Left lung (tissue), 10 donors: ENCODE data around the gene DRAXIN. TPM values are rescaled to one million over a fixed set of nuclear protein-coding genes. Genes with fewer than 3 reads are reported as not detected.

Experiments
- ATAC-seq: fragments of 200-7000 bp; cut with Tn5 transposase; one replicate; pipeline ENCODE4 v1.9.1; 2020; ENCODE audit warnings: moderate library complexity
- DNase-seq, 4 donors: peaks; one replicate each; pipeline ENCODE4 v3.0.0-alpha.2; 2013 to 2020
- H3K27ac ChIP-seq, 2 donors: fragments of 200-600 bp; sonication (generic) in 1 of 2; one replicate each; pipeline versions ENCODE4 v1.5.0 to v1.8.0; 2020 to 2021
- H3K27me3 ChIP-seq, 2 donors: fragments of 200-600 bp; sonication (generic) in 1 of 2; one replicate each; pipeline versions ENCODE4 v1.5.0 to v1.8.0; 2020 to 2021
- H3K36me3 ChIP-seq, 2 donors: fragments of 200-600 bp; sonication (generic) in 1 of 2; one replicate each; pipeline versions ENCODE4 v1.5.0 to v1.8.0; 2020 to 2021
- H3K4me1 ChIP-seq, 2 donors: fragments of 200-600 bp; one replicate each; pipeline ENCODE4 v1.8.0; 2021
- H3K4me3 ChIP-seq, 2 donors: fragments of 200-600 bp; sonication (generic) in 1 of 2; one replicate each; pipeline versions ENCODE4 v1.5.0 to v1.8.0; 2020 to 2021; ENCODE audit warnings: mild to moderate bottlenecking in 1 of 2
- H3K9me3 ChIP-seq, 2 donors: fragments of 200-600 bp; sonication (generic) in 1 of 2; one replicate each; pipeline versions ENCODE4 v1.5.0 to v1.8.0; 2020 to 2021
- intact Hi-C, 2 donors: fragments of 100-400 bp; cut with DNase I; formaldehyde crosslinking; loops; one replicate each; pipeline versions ENCODE4 v1.11.2 to v1.14.2; 2022
- polyA plus RNA-seq, 6 donors: library from polyadenylated mRNA; unstranded; fragments of 120-200 nt; gene quantifications; one replicate each; pipeline ENCODE4 v1.2.1, GENCODE V29; 2013; ENCODE audit not compliant: insufficient read length in 6 of 6
- total RNA-seq, 2 donors: library from RNA; stranded (reverse); fragmentation: NEBNext Ultra II Directional; extraction: Animal tissue kit (Norgen Biotek cat#: 25700); gene quantifications; one replicate each; pipeline ENCODE4 v1.2.1, GENCODE V29; 2021
- TF ChIP-seq, protein P1 (sequence below), 2 donors: fragments of 200-600 bp; sonication (generic) in 1 of 2; IDR thresholded peaks; one replicate each; pipeline versions ENCODE4 v1.5.0 to v1.8.0; 2021; ENCODE audit warnings: antibody characterized with exemption in 2 of 2
- donor health status: DM: no; HTN: yes; CAD: no.
- donor health status: DM: no; HTN: no; CAD: no.

Gene DRAXIN
- total and polyA plus RNA-seq, 8 donors: 0.10 to 3.2 (median 2.3) TPM

DNA sequence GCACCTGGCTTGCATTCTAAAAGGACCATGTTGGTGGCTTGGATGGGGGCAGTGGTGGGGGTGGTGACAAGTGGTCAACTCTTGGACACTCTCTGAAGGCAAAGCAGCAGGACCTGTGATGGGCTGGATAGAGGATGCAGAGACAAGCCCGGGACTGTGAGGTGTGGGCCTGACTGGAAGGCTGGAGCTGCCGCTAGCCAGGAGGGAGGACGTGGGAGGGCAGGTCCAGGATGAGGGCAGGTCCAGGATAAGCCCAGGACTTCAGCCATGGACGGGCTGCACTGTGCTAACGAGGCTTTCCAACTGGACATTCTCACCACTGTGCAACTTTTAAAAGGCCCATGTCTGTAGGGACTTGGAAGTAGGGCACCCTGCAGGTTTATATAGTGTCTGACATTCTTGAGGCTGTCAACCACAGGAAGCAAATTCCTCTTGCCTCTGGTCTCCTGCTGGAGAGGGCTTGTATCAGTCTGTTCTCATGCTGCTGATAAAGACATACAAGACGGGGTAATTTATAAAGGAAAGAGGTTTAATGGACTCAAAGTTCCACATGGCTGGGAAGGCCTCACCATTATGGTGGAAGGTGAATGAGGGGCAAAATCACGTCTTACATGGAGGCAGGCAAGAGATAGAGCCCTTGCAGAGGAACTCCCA lies 62.2 kb downstream of the DRAXIN start:
- no peak overlapping the region for H3K4me3 ChIP-seq
- H3K4me1 ChIP-seq: peaks cover 0 to 8% of the 10 kb centered on the region in 2 donors
- ATAC-seq: no peak
- H3K9me3 ChIP-seq: no peaks in the 10 kb centered on the region
- H3K27me3 ChIP-seq: no peaks in the 10 kb centered on the region
- H3K27ac ChIP-seq: no peak overlapping the region
- no peak for DNase-seq
- peaks cover 0 to 29% of the 10 kb centered on the region in 2 donors for H3K36me3 ChIP-seq
- TF ChIP-seq, protein P1, sequence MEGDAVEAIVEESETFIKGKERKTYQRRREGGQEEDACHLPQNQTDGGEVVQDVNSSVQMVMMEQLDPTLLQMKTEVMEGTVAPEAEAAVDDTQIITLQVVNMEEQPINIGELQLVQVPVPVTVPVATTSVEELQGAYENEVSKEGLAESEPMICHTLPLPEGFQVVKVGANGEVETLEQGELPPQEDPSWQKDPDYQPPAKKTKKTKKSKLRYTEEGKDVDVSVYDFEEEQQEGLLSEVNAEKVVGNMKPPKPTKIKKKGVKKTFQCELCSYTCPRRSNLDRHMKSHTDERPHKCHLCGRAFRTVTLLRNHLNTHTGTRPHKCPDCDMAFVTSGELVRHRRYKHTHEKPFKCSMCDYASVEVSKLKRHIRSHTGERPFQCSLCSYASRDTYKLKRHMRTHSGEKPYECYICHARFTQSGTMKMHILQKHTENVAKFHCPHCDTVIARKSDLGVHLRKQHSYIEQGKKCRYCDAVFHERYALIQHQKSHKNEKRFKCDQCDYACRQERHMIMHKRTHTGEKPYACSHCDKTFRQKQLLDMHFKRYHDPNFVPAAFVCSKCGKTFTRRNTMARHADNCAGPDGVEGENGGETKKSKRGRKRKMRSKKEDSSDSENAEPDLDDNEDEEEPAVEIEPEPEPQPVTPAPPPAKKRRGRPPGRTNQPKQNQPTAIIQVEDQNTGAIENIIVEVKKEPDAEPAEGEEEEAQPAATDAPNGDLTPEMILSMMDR (IDR thresholded peaks at IDR 0.05): no peak
- intact Hi-C loops: no loop called here

DNA sequence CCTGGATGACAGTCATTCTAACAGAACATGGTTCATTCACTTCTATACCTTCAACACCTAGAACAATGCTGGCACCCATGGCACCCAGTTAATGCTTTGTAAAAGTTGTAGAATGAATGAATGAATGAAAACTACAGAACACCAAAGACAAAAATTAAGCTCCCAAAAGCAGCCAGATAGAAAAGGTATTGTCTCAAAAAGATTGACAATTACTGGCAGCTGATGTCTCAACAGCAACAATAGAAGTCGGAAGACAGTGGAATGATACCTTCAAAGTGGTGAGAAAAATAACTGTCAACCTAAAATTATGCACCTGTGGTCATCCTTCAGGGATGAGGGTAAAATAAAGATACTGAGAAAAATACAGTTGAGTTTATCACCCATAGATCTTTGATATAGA lies 65.5 kb downstream of the DRAXIN start:
- no peak overlapping the region for H3K4me3 ChIP-seq
- no peaks in the 10 kb centered on the region for H3K9me3 ChIP-seq
- DNase-seq (no peak), ATAC-seq (no peak)
- peaks cover 0 to 4% of the 10 kb centered on the region in 2 donors for H3K4me1 ChIP-seq
- no peaks in the 10 kb centered on the region for H3K36me3 ChIP-seq
- intact Hi-C loops: no loop called here
- peaks cover 7 to 11% of the 10 kb centered on the region in 2 donors for H3K27me3 ChIP-seq
- no peak overlapping the region for H3K27ac ChIP-seq
- TF ChIP-seq, protein P1 (IDR thresholded peaks at IDR 0.05): no peak

DNA sequence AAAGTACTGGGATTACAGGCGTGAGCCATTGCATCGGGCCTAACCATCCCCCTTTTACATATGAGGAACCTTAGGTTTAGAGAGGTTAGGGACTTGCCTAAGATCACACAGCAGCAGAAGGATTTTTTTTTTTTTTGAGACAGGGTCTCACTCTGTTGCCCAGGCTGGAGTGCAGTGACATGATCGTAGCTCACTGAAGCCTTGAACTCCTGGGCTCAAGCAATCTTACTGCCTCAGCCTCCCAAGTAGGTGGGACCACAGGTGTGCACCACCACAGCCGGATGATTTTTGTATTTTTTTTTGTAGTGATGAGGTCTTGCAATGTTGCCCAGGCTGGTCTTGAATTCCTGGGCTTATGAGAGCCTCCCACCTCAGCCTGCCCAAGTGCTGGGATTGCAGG lies 68.3 kb downstream of the DRAXIN start:
- intact Hi-C loops: no loop called here
- TF ChIP-seq, protein P1 (IDR thresholded peaks at IDR 0.05): no peak
- no peaks in the 10 kb centered on the region for H3K36me3 ChIP-seq
- H3K9me3 ChIP-seq: no peaks in the 10 kb centered on the region
- DNase-seq (no peak), ATAC-seq (no peak)
- H3K27ac ChIP-seq: no peak overlapping the region
- peaks cover 0 to 6% of the 10 kb centered on the region in 2 donors for H3K4me1 ChIP-seq
- H3K4me3 ChIP-seq: no peak overlapping the region
- peaks cover 8 to 21% of the 10 kb centered on the region in 2 donors for H3K27me3 ChIP-seq

DNA sequence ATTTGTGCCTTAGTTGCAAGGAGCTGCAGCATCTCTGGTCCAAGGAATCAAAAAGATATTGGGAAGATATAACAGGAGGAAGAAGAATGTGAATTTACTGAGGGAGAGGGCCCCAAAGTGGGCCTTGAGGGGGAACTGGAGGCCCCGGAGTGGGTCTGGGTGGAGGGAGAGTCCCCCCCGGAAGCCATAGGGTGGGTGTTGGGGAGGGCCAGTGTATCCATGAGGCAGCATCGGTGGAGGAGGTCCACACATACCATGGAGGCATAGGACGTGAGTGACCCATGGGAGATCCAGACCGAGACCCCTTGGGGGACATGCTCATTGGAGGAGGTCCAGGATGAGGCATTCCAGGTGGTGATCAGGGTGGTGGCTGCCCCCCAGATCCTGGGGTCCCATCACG lies 69.8 kb downstream of the DRAXIN start:
- Histone ChIP-seq H3K27me3 (peaks cover 8 to 23% of the 10 kb centered on the region in 2 donors), H3K9me3 (no peaks in the 10 kb centered on the region), H3K4me3 (no peak overlapping the region), H3K36me3 (no peaks in the 10 kb centered on the region), H3K4me1 (peaks cover 0 to 6% of the 10 kb centered on the region in 2 donors), H3K27ac (no peak overlapping the region)
- ATAC-seq (no peak), DNase-seq (no peak)
- TF ChIP-seq, protein P1 (IDR thresholded peaks at IDR 0.05): no peak
- intact Hi-C loops: no loop called here

DNA sequence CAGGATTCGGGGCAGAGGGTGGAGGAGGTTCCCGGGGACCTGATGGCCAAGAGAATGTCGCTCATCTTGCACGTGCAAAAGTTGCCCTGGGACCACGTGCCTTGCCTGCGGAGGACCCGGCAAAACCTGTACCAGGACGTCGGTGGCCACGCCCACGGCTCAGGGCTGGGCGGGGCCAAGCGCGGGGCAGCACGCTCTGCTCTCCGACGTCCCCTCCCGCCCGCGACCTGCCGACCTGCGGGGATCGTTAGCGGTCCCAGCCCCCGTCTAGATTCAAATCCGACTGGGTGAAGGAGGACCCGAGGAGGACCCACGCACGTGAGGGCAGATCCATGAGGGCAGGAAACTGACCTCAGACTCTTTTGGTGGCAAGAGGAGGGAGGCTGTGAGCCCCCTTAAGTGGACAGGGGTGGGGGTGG lies 70.5 kb downstream of the DRAXIN start, which contains the start of gene C1orf167:
Gene C1orf167, plus strand, starts transcription at position 206 of the 419 bp plus-strand sequence. CDS start 2,208 bp downstream, outside the sequence.
- peaks cover 0 to 6% of the 10 kb centered on the region in 2 donors for H3K4me1 ChIP-seq
- H3K36me3 ChIP-seq: no peaks in the 10 kb centered on the region
- no peaks in the 10 kb centered on the region for H3K9me3 ChIP-seq
- intact Hi-C loops: no loop called here
- peak in 2 of 4 donors; percentile 28 to 87 for DNase-seq
- peaks cover 8 to 25% of the 10 kb centered on the region in 2 donors for H3K27me3 ChIP-seq
- ATAC-seq: peak; percentile 77
- H3K27ac ChIP-seq: no peak within 1 kb of the TSS
- TF ChIP-seq, protein P1 (IDR thresholded peaks at IDR 0.05): no peak
- H3K4me3 ChIP-seq: no peak within 1 kb of the TSS
